HepG2 (cell line): Measurements from ENCODE around the gene NT5C. TPM values are rescaled to one million over a fixed set of nuclear protein-coding genes. Genes with fewer than 3 reads are reported as not detected.

Source experiments
- ADNP ChIP-seq: sonication (generic); formaldehyde crosslinking; IDR thresholded peaks from 2 replicates; pipeline ENCODE4 v1.4.0; 2020; ENCODE audit warnings: missing genetic modification reagents
- ARNT ChIP-seq: fragments of 450-650 bp; IDR thresholded peaks from 2 replicates; pipeline ENCODE4 v1.6.1; 2017
- BRCA1 ChIP-seq: sonication (generic); formaldehyde crosslinking; IDR thresholded peaks from 2 replicates; pipeline ENCODE4 v1.4.0; 2020; ENCODE audit warnings: missing genetic modification reagents
- FOXM1 ChIP-seq: sonication (generic); formaldehyde crosslinking; IDR thresholded peaks from 2 replicates; pipeline ENCODE4 v1.5.0; 2020; ENCODE audit warnings: missing genetic modification reagents
- HOXA3 ChIP-seq: sonication (generic); formaldehyde crosslinking; IDR thresholded peaks from 2 replicates; pipeline ENCODE4 v1.5.0; 2020; ENCODE audit warnings: missing genetic modification reagents
- KDM4B ChIP-seq: sonication (generic); formaldehyde crosslinking; IDR thresholded peaks from 2 replicates; pipeline ENCODE4 v1.4.0; 2020; ENCODE audit warnings: missing genetic modification reagents
- KLF13 ChIP-seq: sonication (generic); formaldehyde crosslinking; IDR thresholded peaks from 2 replicates; pipeline ENCODE4 v1.4.0; 2020; ENCODE audit warnings: mild to moderate bottlenecking, missing genetic modification reagents
- MEF2D ChIP-seq: sonication (generic); formaldehyde crosslinking; IDR thresholded peaks from 2 replicates; pipeline ENCODE4 v1.5.1; 2020; ENCODE audit warnings: mild to moderate bottlenecking, missing genetic modification reagents
- MIER3 ChIP-seq: IDR thresholded peaks from 2 replicates; pipeline ENCODE4 v1.6.1; 2016; ENCODE audit warnings: missing compliant biosample characterization, borderline replicate concordance
- NFKB2 ChIP-seq: sonication (generic); formaldehyde crosslinking; IDR thresholded peaks from 2 replicates; pipeline ENCODE4 v1.4.0; 2020; ENCODE audit warnings: missing genetic modification reagents, borderline replicate concordance
- NR2F2 ChIP-seq: IDR thresholded peaks from 2 replicates; pipeline ENCODE4 v1.6.1; 2012; ENCODE audit warnings: low read depth, inconsistent platforms, borderline replicate concordance
- PHF8 ChIP-seq: sonication (generic); formaldehyde crosslinking; IDR thresholded peaks from 2 replicates; pipeline ENCODE4 v1.5.0; 2020; ENCODE audit warnings: missing genetic modification reagents
- POLR2AphosphoS5 ChIP-seq: IDR thresholded peaks from 2 replicates; pipeline ENCODE4 v1.6.1; 2012; ENCODE audit warnings: low read depth, low read length
- RBM22 ChIP-seq: fragments of 200-400 bp; formaldehyde crosslinking; optimal IDR thresholded peaks from 2 replicates; pipeline ENCODE3; 2017; ENCODE audit warnings: mild to moderate bottlenecking, low read length, moderate library complexity
- SOX6 ChIP-seq, 2 experiments: fragments of 450-650 bp in 1 of 2; sonication (generic) in 1 of 2; formaldehyde crosslinking in 1 of 2; IDR thresholded peaks; 2 replicates each; pipeline versions ENCODE4 v1.4.0 to v1.6.1; 2017 to 2020; ENCODE audit warnings: antibody characterized with exemption in 1 of 2, mild to moderate bottlenecking in 1 of 2, missing genetic modification reagents in 1 of 2
- TAF1 ChIP-seq: sonication (generic); formaldehyde crosslinking; IDR thresholded peaks from 2 replicates; pipeline ENCODE4 v1.4.0; 2020; ENCODE audit warnings: missing genetic modification reagents
- THYN1 ChIP-seq: sonication (generic); formaldehyde crosslinking; IDR thresholded peaks from 2 replicates; pipeline ENCODE4 v1.8.1; 2023; ENCODE audit warnings: low read depth, mild to moderate bottlenecking, moderate library complexity, missing genetic modification reagents, borderline replicate concordance
- TMF1 ChIP-seq: sonication (generic); formaldehyde crosslinking; IDR thresholded peaks from 2 replicates; pipeline ENCODE4 v1.8.1; 2022; ENCODE audit warnings: low read depth, missing genetic modification reagents
- TOE1 ChIP-seq: sonication (generic); formaldehyde crosslinking; IDR thresholded peaks from 2 replicates; pipeline ENCODE4 v1.4.0; 2020; ENCODE audit warnings: mild to moderate bottlenecking, missing genetic modification reagents
- ZBTB38 ChIP-seq: sonication (generic); formaldehyde crosslinking; IDR thresholded peaks from 2 replicates; pipeline ENCODE4 v1.5.1; 2020; ENCODE audit warnings: mild to moderate bottlenecking, missing genetic modification reagents
- ZKSCAN1 ChIP-seq: fragments of 150-350 bp; IDR thresholded peaks from 2 replicates; pipeline ENCODE4 v1.6.1; 2014; ENCODE audit warnings: low read length
- ZNF256 ChIP-seq: sonication (generic); formaldehyde crosslinking; conservative IDR thresholded peaks from 2 replicates; pipeline ENCODE4 v1.4.0; 2020; ENCODE audit warnings: missing genetic modification reagents
- ZNF558 ChIP-seq: sonication (generic); formaldehyde crosslinking; IDR thresholded peaks from 2 replicates; pipeline ENCODE4 v1.9.0; 2022; ENCODE audit warnings: mild to moderate bottlenecking, missing genetic modification reagents, borderline replicate concordance
- ZNF563 ChIP-seq: sonication (generic); formaldehyde crosslinking; IDR thresholded peaks from 2 replicates; pipeline ENCODE4 v1.8.0; 2022; ENCODE audit warnings: mild to moderate bottlenecking, moderate library complexity, missing genetic modification reagents
- ZNF567 ChIP-seq: sonication (generic); formaldehyde crosslinking; IDR thresholded peaks from 2 replicates; pipeline ENCODE4 v1.8.1; 2023; ENCODE audit warnings: mild to moderate bottlenecking, missing genetic modification reagents, borderline replicate concordance
- ZNF572 ChIP-seq: sonication (generic); formaldehyde crosslinking; IDR thresholded peaks from 2 replicates; pipeline ENCODE4 v1.5.1; 2020; ENCODE audit warnings: mild to moderate bottlenecking, missing genetic modification reagents
- ZNF605 ChIP-seq: sonication (generic); formaldehyde crosslinking; IDR thresholded peaks from 2 replicates; pipeline ENCODE4 v1.8.0; 2022; ENCODE audit warnings: mild to moderate bottlenecking, missing genetic modification reagents
- ZNF691 ChIP-seq: sonication (generic); formaldehyde crosslinking; IDR thresholded peaks from 2 replicates; pipeline ENCODE4 v1.4.0; 2020; ENCODE audit warnings: missing genetic modification reagents, low read depth, mild to moderate bottlenecking, borderline replicate concordance
- ZNF773 ChIP-seq: sonication (generic); formaldehyde crosslinking; IDR thresholded peaks from 2 replicates; pipeline ENCODE4 v1.4.0; 2020; ENCODE audit warnings: missing genetic modification reagents, borderline replicate concordance
- ZNF839 ChIP-seq: sonication (generic); formaldehyde crosslinking; IDR thresholded peaks from 2 replicates; pipeline ENCODE4 v1.4.0; 2020; ENCODE audit warnings: missing genetic modification reagents, mild to moderate bottlenecking, borderline replicate concordance
- polyA plus RNA-seq, 8 experiments: library from polyadenylated mRNA; depleted of rRNA in 3 of 8; stranded (reverse) in 7 of 8; unstranded in 1 of 8; fragments of >200 nt; fragmentation: Illumina TruSeq in 4 of 8; extraction: Trizol in 4 of 8; gene quantifications; 2 replicates each; pipeline versions ENCODE4 v1.2.1 to v1.2.3, GENCODE V29; 2011 to 2016; ENCODE audit warnings: low read depth in 4 of 8, missing spikeins in 1 of 8, mixed read lengths in 1 of 8; ENCODE audit not compliant: insufficient read depth in 1 of 8
- total RNA-seq, 5 experiments: library from RNA; depleted of rRNA; stranded (reverse); fragments of >200 nt; fragmentation: Illumina TruSeq; extraction: Trizol; gene quantifications; 2 replicates each; pipeline ENCODE4 v1.2.3, GENCODE V29; 2016; ENCODE audit warnings: low read depth in 1 of 5
- TF ChIP-seq, protein P1 (sequence below): sonication (generic); formaldehyde crosslinking; IDR thresholded peaks from 2 replicates; pipeline ENCODE4 v1.5.1; 2020; ENCODE audit warnings: mild to moderate bottlenecking, missing genetic modification reagents, borderline replicate concordance

The NT5C gene
- total and polyA plus RNA-seq, 2 of the 13 experiments (the other 11 are each of a cell fraction or from before 2014, with no cell fraction given), result 42.8 to 48.6 TPM

- TF ChIP-seq ZNF567 (no peak), NFKB2 (CRISPR knock-in tag) (no peak), ZNF773 (CRISPR knock-in tag) (no peak), ARNT (no peak), TOE1 (CRISPR knock-in tag) (no peak), POLR2AphosphoS5 (no peak), TAF1 (CRISPR knock-in tag) (no peak), ZNF691 (CRISPR knock-in tag) (no peak), ADNP (CRISPR knock-in tag) (no peak), BRCA1 (CRISPR knock-in tag) (no peak), MEF2D (peak; percentile 42; the same call in 1 of the 2 replicates), TMF1 (CRISPR knock-in tag) (no peak), ZNF558 (no peak), RBM22 (peak; percentile 48), ZNF839 (no peak), ZNF563 (CRISPR knock-in tag) (no peak), KDM4B (CRISPR knock-in tag) (no peak), PHF8 (CRISPR knock-in tag) (no peak), NR2F2 (no peak; the same call in 1 of the 2 replicates), ZNF572 (no peak), HOXA3 (CRISPR knock-in tag) (peak; percentile 24; the same call in 1 of the 2 replicates), SOX6 (IDR thresholded peaks at IDR 0.05) (no peak), SOX6 (CRISPR knock-in tag; IDR thresholded peaks at IDR 0.05) (peak; percentile 37; the same call in 1 of the 2 replicates), THYN1 (CRISPR knock-in tag) (no peak), ZBTB38 (no peak), MIER3 (CRISPR knock-in tag) (no peak), FOXM1 (CRISPR knock-in tag) (no peak), ZNF605 (CRISPR knock-in tag) (no peak), ZNF256 (no peak), KLF13 (CRISPR knock-in tag) (no peak), ZKSCAN1 (no peak)
- TF ChIP-seq, protein P1, sequence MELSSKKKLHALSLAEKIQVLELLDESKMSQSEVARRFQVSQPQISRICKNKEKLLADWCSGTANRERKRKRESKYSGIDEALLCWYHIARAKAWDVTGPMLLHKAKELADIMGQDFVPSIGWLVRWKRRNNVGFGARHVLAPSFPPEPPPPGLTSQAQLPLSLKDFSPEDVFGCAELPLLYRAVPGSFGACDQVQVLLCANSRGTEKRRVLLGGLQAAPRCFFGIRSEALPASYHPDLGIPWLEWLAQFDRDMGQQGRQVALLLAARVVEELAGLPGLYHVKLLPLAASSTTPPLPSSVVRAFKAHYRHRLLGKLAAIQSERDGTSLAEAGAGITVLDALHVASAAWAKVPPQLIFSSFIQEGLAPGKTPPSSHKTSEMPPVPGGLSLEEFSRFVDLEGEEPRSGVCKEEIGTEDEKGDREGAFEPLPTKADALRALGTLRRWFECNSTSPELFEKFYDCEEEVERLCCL (CRISPR knock-in tag), result no peak
Measured at GRCh38 chr17:75152922-75153779, 21.6 kb upstream of the NT5C start (continued).
